DMS79 (cell line): ENCODE measurements around the gene ZDHHC6.
"Not testable (repeated sequence)": the region's sequence is repeated elsewhere in the genome, so short reads cannot be mapped to it uniquely, and the experiment has no call there.

ENCODE experiments used
- DNase-seq: peaks from one replicate; lab custom pipeline; 2025; lab: John Stamatoyannopoulos, UW

Gene ZDHHC6, protein sequence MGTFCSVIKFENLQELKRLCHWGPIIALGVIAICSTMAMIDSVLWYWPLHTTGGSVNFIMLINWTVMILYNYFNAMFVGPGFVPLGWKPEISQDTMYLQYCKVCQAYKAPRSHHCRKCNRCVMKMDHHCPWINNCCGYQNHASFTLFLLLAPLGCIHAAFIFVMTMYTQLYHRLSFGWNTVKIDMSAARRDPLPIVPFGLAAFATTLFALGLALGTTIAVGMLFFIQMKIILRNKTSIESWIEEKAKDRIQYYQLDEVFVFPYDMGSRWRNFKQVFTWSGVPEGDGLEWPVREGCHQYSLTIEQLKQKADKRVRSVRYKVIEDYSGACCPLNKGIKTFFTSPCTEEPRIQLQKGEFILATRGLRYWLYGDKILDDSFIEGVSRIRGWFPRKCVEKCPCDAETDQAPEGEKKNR

DNA sequence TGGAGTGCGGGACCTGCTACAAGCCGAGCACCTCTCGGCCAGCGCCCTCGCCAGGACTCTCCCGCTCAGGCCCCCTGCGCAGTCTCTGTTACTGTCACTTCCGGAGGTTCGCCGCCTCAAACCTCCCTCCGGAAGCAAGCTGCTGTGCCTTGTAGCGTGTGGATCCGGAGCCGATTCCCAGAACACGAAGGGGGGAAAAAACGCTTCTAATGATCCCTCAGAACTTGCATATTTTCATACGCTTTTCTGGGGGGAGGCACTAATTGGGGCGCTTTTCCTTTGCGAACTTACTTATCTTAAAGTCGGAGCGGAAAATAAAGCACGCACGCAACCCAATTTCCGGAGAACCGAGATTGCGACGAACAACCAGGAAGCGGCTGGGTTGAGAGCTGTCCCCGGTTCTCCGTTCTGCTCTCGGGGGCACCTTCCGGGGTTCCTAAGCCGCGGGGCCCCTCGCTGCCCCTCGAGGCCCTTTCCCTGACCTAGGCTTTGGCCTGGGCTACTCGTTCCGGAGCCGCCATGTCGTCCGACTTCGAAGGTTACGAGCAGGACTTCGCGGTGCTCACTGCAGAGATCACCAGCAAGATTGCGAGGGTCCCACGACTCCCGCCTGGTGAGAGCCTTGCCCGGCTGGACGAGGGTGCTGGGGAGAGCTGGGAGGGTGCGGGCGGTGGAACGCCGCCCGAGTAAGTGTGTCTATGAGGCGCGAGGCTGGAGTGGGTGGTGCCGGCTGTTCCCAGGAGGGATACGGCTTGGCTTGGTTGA, at the start of gene ZDHHC6, which contains the start of gene VTI1A:
TSS of gene ZDHHC6 (minus strand) at position 60 of the 765 bp plus-strand sequence. CDS start 1,478 bp downstream, outside the sequence.
TSS of gene VTI1A (plus strand) at position 361 of the 765 bp plus-strand sequence. CDS start at position 520, 159 bp downstream.
- DNase-seq, result peak; percentile 33

DNA sequence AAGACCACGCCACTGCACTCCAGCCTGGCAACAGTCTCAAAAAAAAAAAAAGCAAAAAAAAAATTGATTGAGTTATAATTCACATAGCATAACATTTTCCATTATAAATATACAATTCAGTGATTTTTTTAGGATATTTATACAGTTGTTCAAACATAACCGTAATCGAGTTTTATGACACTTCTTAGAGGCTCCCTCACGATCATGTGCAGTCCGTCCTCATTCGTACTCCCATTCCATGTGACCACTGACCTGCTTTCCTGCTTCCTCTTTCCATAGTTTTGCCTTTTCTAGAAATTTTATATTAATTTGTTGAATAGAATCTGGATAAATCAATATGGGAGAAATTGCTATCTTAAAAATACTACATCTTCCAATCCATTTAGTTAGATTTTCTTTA, 46.0 kb upstream of the ZDHHC6 start:
- DNase-seq, result no peak

DNA sequence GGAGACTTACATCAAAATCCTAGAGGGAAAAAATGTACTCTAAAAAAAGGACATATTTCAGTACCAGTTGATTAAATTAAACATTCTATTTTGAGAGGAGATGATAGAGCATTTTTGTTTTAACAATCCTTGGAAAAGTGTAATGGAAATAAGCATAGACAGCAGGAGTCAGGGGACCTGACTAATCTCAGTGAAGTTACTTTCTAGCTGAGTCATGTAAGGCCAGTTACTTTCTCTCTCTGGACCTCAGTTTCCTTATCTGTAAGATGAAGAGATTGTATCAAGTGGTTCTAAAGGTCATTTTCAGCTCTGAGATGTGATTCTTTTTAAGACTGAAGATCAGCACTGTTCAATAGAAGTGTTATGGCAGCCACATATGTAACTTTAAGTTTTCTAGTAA, 44.4 kb upstream of the ZDHHC6 start:
- DNase-seq, result no peak

DNA sequence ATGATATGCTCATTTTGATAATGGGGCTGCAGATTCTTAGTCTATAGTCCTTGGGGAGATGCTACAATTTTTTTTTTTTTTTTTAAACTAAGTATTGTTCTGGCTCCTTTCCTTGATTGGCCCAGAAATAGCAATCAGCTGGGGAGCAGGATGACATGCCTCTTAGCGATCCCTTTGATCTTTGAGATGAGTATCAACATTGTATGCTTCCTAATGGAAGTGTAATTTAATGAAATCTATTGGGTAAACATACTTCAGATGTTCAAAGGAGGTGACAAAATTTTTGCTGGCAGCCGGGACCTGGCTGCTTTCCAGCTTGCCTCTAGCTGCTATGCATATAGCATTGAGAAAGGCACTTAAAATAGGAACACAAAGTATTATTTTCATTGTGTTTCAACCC, 43.8 kb upstream of the ZDHHC6 start:
- peak; percentile 68 for DNase-seq

DNA sequence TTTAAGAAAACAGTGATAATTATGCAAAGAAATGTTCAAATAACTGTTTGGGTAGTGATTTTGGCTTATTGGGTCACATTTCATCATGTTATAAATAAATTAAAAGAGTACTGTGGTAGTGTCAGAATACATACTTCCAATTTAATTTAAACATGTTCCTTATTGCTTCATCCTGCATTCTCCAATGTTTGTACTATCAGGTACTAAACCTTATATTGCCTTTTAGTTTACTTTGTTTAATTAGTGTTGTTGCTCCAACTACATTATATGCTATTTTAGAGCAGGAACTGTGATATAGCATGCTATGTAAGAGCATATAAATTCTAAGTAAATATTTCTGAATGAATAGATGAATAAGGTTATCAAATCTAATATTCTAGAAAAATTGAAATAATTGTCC, 41.2 kb upstream of the ZDHHC6 start:
- no peak for DNase-seq

DNA sequence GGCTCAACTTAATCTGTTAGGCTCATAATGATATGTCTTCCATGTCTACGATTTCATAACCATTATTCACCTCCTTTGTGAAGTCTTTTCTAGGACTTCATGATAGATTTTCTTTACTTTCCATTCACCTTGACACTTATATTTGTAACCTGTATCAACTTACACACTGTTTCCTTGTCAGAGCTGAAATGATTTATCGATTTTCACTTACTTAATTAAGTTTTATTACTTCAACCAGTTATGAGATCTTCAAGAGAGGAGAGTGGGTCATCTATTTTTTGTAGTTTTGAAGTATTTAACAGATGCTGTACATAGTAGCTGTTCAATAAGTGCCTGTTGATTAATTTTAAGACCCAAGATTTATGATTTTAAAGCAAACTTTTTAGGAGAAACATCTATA, 37.7 kb upstream of the ZDHHC6 start:
- no peak for DNase-seq

DNA sequence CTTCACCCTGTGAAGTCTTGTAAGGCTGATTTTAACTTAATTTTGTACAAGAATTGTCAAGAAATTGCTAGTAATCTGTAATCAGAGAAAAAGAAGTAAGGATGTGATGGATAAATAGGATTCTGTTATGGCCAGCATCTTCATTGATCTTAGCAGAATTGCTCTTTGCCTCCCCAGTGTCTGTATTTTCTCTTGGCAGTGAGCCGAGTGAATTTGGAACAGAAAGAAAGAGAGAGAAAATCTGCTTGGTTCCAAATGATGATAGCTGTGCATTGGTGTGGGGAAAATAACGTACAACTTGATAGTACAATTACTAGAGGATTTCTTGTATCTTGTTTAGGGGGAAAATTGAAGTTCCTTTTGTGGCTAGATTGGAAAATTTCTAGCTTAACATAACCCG, 34.9 kb upstream of the ZDHHC6 start:
- DNase-seq, result no peak

DNA sequence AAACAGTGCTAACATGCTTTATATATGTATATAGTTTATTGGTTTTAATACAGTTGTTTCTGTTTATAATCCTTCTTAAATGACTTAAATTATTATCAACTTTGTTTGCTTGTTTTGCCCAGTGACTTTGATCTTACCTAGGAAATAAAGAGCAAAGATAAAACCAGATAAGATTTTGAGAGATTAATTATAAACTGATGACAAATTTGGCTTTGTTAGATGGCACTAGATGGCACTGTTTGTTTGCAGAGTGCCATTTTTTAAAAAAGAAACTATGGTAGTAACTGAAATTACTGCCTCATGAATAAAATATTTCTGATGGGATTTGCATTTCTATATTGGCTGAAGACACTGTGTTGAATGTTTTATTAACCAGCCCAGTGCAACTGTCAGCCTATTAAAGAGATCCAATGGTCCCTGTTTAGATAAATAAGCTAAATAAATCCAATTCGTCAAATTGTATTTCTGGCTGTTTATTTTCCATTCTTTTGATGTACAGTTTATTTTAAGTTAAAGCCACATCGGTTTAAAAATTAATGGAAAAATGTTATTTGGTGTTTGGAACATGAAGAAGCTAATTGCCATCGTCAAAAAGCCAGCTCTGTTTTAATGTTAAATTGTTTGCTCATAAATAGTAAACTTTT, 29.0 kb upstream of the ZDHHC6 start:
- no peak for DNase-seq

DNA sequence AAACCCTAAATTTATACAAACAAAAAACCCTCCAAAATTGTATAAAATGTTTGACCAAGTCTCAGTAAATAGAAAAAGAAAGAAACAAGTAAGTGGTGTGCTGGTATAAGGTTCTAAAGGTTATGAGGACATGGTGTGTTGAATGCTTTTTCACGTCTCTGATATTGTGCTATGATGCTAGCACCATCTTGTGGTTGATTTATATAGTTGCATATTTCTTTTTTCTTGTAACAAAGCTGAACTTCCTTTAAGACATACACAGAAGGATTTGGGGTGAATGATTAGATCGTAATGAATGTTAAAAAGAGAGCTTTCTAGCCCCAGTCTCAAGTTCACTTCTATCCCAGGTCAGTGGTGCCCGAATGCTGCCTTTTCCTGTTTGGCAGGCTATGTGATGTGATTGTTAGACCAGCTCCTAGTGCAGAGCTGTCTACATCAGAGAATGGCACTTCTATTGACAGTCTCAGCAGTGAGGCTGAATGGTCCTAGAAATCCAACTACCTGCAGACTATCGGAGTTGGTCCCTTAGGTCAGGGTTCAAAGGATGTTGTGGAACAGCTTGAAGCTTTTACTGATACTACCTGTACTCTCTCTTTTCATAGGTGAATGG, 25.3 kb upstream of the ZDHHC6 start:
- DNase-seq, result no peak

DNA sequence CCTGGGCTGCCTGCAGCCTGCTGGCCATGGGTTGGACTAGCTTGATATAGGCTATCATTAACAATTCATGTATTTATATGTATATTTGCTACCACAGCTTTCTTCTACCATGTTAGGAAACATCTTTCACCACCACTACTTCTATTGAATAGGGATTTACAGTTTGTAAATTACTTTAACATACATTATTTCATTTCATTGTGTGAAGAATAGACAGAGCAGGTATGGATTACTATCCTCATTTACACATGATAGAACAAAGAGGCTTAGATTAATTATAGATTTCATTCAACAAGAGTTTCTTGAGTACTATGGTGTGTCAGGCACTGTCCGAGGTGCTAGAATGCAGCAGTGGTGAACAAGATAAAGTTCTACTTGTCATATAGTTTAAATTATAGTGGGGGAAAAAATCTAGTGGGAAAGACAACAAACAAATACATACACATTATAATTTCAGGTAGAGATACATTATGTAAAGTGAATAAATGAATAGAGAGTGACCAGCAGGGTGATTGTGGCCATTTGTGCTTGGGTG, 20.9 kb upstream of the ZDHHC6 start:
- no peak for DNase-seq

DNA sequence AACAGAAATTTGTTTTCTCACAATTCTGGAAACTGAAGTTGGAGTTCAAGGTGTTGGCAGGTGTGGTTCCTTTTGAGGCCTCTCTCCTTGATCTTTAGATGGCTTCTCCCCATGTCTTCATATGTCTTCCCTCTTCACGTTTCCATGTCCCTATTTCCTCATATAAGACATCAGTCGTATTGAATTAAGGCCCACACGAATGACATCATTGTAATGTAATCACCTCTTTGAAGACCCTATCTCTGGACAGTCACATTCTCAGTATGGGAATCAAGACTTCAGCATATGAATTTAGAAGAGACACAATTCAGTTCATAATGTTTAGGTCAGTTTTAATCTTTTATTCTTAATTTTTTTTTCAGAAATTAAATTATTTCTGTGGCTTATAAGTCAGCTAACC, 20.1 kb upstream of the ZDHHC6 start:
- no peak for DNase-seq

DNA sequence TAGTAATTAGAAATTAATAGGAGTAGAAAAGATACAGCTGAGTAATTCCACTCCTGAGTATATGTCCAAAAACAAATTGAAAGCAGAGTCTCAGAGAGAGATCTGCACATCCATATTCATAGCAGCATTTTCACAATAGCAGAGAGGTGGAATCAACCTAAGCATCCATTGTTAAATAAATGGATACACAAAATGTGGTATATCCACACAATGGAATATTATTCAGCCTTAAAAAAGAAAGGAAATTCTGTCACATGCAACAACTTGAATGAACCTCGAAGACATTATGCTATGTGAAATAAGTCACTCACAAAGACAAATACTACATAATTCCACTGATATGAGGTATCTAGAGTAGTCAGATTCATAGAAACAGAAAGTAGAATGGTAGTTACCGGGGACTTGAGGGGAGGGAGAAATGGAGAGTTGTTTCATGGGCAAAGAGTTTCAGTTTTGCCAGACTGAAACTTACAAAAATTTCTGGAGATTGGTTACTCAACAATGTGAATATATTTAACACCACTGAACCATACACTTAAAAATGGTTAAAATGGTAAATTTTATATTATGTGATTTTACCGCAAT, 18.7 kb upstream of the ZDHHC6 start:
- no peak for DNase-seq

DNA sequence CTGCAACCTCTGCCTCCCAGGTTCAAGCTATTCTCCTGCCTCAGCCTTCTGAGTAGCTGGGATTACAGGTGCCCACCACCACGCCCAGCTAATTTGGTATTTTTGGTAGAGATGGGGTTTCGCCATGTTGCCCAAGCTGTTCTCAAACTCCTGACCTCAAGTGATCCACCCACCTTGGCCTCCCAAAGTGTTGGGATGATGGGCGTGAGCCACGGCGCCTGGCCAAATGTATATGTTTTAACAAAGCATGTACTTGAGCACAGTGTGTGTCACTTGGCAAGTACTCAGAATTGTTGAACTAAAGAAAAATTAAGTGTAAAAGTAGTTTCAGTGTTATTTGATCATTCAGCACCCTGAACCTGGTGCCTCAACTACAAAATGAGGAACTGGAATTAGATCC, 17.4 kb upstream of the ZDHHC6 start:
- DNase-seq, result not testable (repeated sequence)

DNA sequence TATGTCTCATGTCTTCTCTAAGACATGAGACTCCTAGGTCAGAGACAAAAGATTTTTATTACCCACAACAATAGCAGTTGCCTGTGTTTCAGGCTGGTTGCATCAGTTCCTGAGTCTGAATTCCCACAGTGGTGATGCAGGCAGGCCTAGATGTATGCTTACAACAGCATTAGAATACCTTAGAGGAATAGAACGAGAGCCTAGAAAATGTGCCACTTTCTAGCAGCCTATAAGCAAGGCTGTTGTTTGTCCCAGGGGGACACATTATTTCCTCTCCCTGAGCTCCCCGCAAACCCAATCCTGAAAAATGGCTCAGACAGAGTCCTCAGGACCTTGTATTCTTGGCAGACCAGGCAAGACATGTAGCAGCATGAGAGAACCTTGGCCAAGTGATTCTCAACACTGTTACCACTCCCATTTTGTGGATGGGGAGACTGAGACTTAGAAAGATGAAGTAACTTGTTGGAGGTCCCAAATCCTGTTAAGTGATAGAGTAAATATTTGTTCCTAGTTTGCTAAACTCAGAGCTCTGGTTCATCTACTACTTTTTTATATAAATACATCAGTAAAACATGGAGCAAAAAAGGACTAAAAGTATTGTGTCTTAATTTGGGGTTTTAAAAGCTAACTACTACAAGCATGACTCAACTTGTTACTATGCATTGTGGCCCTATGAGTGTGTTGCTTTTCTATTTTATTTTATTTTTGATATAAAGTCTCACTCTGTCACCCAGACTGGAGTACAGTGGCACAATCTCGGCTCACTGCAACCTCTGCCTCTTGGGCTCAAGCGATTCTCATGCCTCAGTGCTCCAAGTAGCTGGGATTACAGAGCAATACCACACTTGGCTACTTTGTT, 14.5 kb upstream of the ZDHHC6 start:
- no peak for DNase-seq

DNA sequence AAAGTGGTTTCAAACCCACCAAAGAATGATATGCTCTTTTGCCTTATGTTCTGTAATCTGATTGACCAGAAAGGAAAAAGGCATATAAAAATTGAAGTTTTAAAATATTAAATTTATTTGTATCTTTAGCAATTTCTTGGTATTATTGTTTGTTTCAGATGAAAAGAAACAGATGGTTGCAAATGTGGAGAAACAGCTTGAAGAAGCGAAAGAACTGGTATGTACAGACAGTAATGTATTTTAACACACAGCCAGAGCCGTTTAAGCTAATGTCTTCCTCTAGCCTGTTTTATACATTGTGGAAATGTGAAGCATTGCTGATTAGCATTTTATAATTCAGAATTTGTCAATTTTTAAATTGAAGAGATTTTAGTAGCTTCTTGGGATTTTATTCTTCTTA, 13.7 kb upstream of the ZDHHC6 start:
- DNase-seq, result no peak

DNA sequence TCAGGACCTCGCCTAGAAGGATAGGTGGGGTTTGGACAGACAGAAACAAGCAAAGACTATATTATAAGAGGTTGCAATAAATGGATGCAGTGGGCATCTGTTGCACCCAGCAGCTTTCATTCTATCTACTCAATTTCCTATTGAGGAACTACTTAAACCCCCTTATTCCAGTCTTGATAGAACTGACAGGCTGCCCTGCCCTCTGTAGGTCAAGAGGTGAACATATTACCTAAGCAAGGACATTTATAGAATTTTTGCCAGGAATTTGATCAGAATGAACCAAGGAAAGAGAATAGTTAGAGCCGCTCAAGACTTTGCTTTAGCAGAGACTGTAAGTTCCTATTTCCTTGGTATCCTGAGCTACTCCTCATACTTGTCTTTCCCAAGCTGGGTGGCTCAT, 9.8 kb upstream of the ZDHHC6 start:
- no peak for DNase-seq

DNA sequence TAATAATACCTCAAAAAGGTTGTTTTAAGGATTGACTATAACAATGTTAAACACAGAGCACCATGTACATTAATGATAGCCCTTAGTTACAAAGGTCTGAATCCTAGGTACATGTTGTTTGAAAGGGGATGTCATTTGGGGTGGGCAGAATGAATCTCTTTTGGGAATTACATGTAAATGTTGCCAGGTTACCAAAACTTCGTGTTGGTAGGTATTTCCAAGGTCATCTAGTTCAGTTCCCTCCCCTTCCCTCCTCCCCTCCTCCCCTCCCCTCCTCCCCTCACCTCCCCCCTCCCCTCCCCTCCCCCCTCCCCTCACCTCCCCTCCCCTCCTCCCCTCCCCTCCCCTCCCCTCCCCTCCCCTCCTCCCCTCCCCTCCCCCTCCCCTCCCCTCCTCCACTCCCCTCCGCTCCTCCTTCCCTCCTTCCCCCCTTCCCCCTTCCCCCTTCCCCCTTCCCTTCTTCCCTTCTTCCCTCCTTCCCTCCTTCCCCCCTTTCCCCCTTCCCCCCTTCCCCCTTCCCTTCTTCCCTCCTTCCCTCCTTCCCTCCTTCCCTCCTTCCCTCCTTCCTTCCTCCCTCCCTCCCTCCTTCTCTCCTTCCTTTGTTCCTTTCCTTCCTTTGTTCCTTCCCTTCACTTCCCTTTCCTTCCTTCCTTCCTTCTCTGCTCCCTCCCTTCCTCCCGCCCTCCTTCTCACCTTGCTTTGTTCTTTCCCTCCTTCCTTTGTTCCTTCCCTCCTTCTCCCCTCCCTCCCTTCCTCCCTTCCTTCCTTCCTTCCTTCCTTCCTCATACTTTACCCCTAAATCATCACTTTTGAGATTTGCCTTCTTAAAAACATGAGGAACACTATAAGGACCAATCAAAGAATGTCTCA, 8.4 kb upstream of the ZDHHC6 start:
- no peak for DNase-seq

DNA sequence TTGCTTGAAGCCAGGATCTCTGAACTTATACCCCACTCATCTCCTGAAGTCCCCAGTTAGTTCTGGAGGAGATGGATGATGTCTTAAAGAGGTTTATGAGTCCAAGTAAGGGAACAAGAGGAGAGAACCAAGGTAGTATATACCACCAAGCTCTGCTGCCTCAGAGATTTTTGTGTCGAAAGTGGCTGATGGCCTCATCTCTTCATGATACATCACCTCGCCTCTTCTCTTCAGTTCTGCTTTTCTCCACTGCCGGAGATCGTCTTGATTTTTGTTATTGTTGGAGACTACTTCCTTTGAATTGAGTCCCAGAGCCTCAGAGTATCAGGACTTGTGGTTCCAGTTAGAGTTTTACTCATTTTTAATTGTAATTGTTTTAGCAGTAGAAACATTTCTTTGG, 2.2 kb upstream of the ZDHHC6 start:
- no peak for DNase-seq

DNA sequence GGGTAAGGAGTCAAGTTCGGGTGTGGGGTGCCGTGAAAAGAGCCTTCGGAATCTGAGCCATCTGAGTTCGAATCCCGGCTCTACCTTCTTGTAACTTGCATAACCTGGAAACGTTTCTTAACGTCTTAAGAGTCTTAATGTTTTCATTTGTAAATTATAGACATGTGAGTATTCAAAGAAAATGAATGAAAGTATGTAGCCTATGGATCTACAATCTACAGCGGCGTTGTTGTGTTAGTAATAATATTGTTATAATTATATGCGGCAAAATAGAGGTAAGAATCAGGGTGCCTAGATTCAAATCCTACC, 860 bp upstream of the ZDHHC6 start:
- DNase-seq, result no peak
